ENCODE measurements around the gene ZNF222.

GRCh38 chr19:44021221-44021620, 4.0 kb upstream of the ZNF222 start:
- TF ChIP-seq CTCF (conservative IDR thresholded peaks at IDR 0.05; ENCODE audit: low read length) (no peak), EZH2phosphoT487 (IDR thresholded peaks at IDR 0.05; ENCODE audit: borderline replicate concordance) (no peak)

Data from Loucy (cell line).